Neural progenitor cell (in vitro differentiated cells): ENCODE results near the gene GFY. TPM values are rescaled to one million over a fixed set of nuclear protein-coding genes. Genes with fewer than 3 reads are reported as not detected.

Experiments used
- DNase-seq: peaks from one replicate; pipeline ENCODE4 v3.0.0-alpha.2; 2016; ENCODE audit warnings: low spot score
- H2AFZ ChIP-seq: fragments of 200-600 bp; sonication (generic); replicated peaks from 2 replicates; pipeline ENCODE4 v1.6.1; 2016; ENCODE audit warnings: antibody characterized with exemption
- H3F3A ChIP-seq: fragments of 200-600 bp; sonication (generic); 2 replicates; pipeline ENCODE4 v1.6.1; 2016; ENCODE audit warnings: antibody characterized with exemption, low read depth
- H3K27ac ChIP-seq: fragments of 200-600 bp; sonication (generic); 2 replicates; pipeline ENCODE4 v1.5.1; 2016; ENCODE audit warnings: mild to moderate bottlenecking
- H3K27me3 ChIP-seq: fragments of 200-600 bp; sonication (generic); 2 replicates; pipeline ENCODE4 v1.6.1; 2016; ENCODE audit warnings: mild to moderate bottlenecking, moderate library complexity
- H3K36me3 ChIP-seq: fragments of 200-600 bp; sonication (generic); 2 replicates; pipeline ENCODE4 v1.5.1; 2016
- H3K4me1 ChIP-seq: fragments of 200-600 bp; sonication (generic); 2 replicates; pipeline ENCODE4 v1.6.1; 2016; ENCODE audit warnings: mixed run types
- H3K4me2 ChIP-seq: fragments of 200-600 bp; sonication (generic); 2 replicates; pipeline ENCODE4 v1.6.1; 2016
- H3K4me3 ChIP-seq: fragments of 200-600 bp; sonication (generic); 2 replicates; pipeline ENCODE4 v1.5.1; 2016
- H3K79me2 ChIP-seq: fragments of 200-600 bp; sonication (generic); 2 replicates; pipeline ENCODE4 v1.6.1; 2016; ENCODE audit warnings: low read depth
- H3K9ac ChIP-seq: fragments of 200-600 bp; sonication (generic); 2 replicates; pipeline ENCODE4 v1.6.1; 2016
- H3K9me3 ChIP-seq: fragments of 200-600 bp; sonication (generic); 2 replicates; pipeline ENCODE4 v1.5.1; 2016; ENCODE audit warnings: low read depth
- H4K20me1 ChIP-seq: fragments of 200-600 bp; sonication (generic); 2 replicates; pipeline ENCODE4 v1.6.1; 2016; ENCODE audit warnings: low read depth
- H3K27ac Mint-ChIP-seq: 3 replicates; pipeline ENCODE4 v1.8.0; 2021; ENCODE audit warnings: mixed read lengths
- H3K27me3 Mint-ChIP-seq: 2 replicates; pipeline ENCODE4 v1.8.0; 2022; ENCODE audit warnings: low read depth, mild to moderate bottlenecking, inconsistent platforms, moderate library complexity, mixed read lengths; ENCODE audit not compliant: insufficient read depth
- H3K36me3 Mint-ChIP-seq: 3 replicates; pipeline ENCODE4 v1.8.0; 2021; ENCODE audit warnings: mixed read lengths
- H3K4me1 Mint-ChIP-seq: 3 replicates; pipeline ENCODE4 v1.8.0; 2021; ENCODE audit warnings: mixed read lengths
- H3K4me3 Mint-ChIP-seq: 3 replicates; pipeline ENCODE4 v1.8.0; 2021; ENCODE audit warnings: mild to moderate bottlenecking, moderate library complexity, mixed read lengths
- H3K9me3 Mint-ChIP-seq: 3 replicates; pipeline ENCODE4 v1.8.0; 2020; ENCODE audit warnings: mixed read lengths
- CTCF ChIP-seq: fragments of 200-600 bp; sonication (generic); IDR thresholded peaks from 2 replicates; pipeline ENCODE4 v1.5.1; 2017; ENCODE audit warnings: antibody characterized with exemption, mild to moderate bottlenecking
- EZH2 ChIP-seq: fragments of 200-600 bp; sonication (generic); IDR thresholded peaks from 2 replicates; pipeline ENCODE4 v1.6.1; 2017; ENCODE audit warnings: antibody characterized with exemption, mild to moderate bottlenecking, moderate library complexity
- EZH2phosphoT487 ChIP-seq: fragments of 200-600 bp; sonication (generic); IDR thresholded peaks from 2 replicates; pipeline ENCODE4 v1.6.1; 2017; ENCODE audit warnings: antibody characterized with exemption
- total RNA-seq: library from RNA; depleted of rRNA; stranded (reverse); fragments of >200 nt; gene quantifications from 2 replicates; pipeline ENCODE4 v1.2.3, GENCODE V29; 2015; ENCODE audit warnings: low replicate concordance

GFY gene
- total RNA-seq, 1 donor from 2014 or later, result not detected

GRCh38 chr19:49415102-49415809, 9.9 kb upstream of the GFY start:
- peaks cover 22% of the 10 kb centered on the region for H3K4me1 Mint-ChIP-seq

DNA sequence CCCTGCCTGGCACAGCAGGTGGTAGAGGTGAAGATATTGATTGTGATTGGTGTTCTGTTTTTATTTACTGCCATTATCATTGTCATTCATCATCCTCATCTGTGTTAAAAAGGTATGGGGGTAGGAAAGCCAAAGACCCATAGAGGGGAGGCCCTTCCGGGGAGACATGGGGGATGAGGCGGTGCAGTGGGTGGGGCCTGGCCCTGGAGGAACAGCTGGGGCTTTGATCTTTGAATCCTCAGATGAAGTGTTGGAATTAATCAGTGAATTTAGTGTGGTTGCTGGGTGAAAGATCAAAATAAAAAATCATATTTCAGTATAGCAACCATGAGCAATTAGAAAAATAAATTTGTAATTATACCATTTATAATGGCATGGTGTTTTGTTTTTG, 9.4 kb upstream of the GFY start:
- peaks cover 26% of the 10 kb centered on the region for H3K4me1 Mint-ChIP-seq
- H3K4me2 ChIP-seq, result no peak overlapping the region
- H3K27me3 Mint-ChIP-seq, result peaks cover 48% of the 10 kb centered on the region
- peaks cover 15% of the 10 kb centered on the region for H3F3A ChIP-seq
- H3K27ac Mint-ChIP-seq, result peak overlapping the region; percentile 15
- H3K9me3 ChIP-seq, result no peaks in the 10 kb centered on the region
- DNase-seq, result no peak
- no peak overlapping the region for H3K9ac ChIP-seq
- TF ChIP-seq CTCF, result no peak
- TF ChIP-seq EZH2, result no peak
- no peak for TF ChIP-seq EZH2phosphoT487
- H3K36me3 Mint-ChIP-seq, result no peaks in the 10 kb centered on the region
- H3K27ac ChIP-seq, result no peak overlapping the region
- H3K79me2 ChIP-seq, result no peaks in the 10 kb centered on the region
- peaks cover 23% of the 10 kb centered on the region for H3K27me3 ChIP-seq
- peaks cover 2% of the 10 kb centered on the region for H3K9me3 Mint-ChIP-seq
- no peaks in the 10 kb centered on the region for H3K36me3 ChIP-seq
- H3K4me3 Mint-ChIP-seq, result peak overlapping the region; percentile 50
- H3K4me3 ChIP-seq, result no peak overlapping the region
- H3K4me1 ChIP-seq, result peaks cover 44% of the 10 kb centered on the region
- no peak overlapping the region for H2AFZ ChIP-seq
- H4K20me1 ChIP-seq, result no peaks in the 10 kb centered on the region

More at GRCh38 chr19:49415102-49415809, 9.9 kb upstream of the GFY start:
- Mint-ChIP-seq H3K27me3 (peaks cover 42% of the 10 kb centered on the region), H3K27ac (peak overlapping the region; percentile 15), H3K9me3 (peaks cover 2% of the 10 kb centered on the region), H3K4me3 (peak overlapping the region; percentile 50), H3K36me3 (no peaks in the 10 kb centered on the region)
- no peak for DNase-seq
- H3K4me2 ChIP-seq, result no peak overlapping the region
- H4K20me1 ChIP-seq, result no peaks in the 10 kb centered on the region
- peaks cover 9% of the 10 kb centered on the region for H3F3A ChIP-seq
- TF ChIP-seq EZH2 (no peak), EZH2phosphoT487 (no peak), CTCF (no peak)
- no peak overlapping the region for H3K4me3 ChIP-seq
- H3K27me3 ChIP-seq, result peaks cover 18% of the 10 kb centered on the region
- no peaks in the 10 kb centered on the region for H3K79me2 ChIP-seq
- H3K36me3 ChIP-seq, result no peaks in the 10 kb centered on the region
- H3K9me3 ChIP-seq, result no peaks in the 10 kb centered on the region
- no peak overlapping the region for H2AFZ ChIP-seq
- no peak overlapping the region for H3K9ac ChIP-seq
- H3K4me1 ChIP-seq, result peaks cover 40% of the 10 kb centered on the region
- H3K27ac ChIP-seq, result no peak overlapping the region

DNA sequence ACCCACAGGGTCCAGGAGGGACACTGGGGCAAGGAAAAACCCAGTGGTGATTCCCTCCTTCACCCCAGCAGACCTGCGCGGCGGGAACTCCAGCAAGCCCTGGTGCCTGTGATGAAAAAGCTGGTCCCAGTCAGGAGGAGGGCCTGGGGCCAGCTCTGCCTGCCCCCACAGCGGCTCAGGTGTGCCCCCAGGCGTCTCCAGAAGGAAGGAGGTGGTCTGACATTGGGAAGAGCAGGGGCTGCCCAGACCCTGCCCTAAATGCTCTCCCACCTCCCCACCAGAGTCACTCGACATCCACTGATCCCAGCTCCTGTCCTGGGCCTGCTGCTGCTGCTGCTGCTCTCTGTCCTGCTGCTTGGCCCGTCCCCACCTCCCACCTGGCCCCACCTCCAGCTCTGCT, 8.1 kb upstream of the GFY start:
- TF ChIP-seq EZH2, result no peak
- TF ChIP-seq EZH2phosphoT487, result no peak
- TF ChIP-seq CTCF, result peak; percentile 25
- Mint-ChIP-seq H3K27ac (no peak overlapping the region), H3K9me3 (peaks cover 2% of the 10 kb centered on the region), H3K4me1 (peaks cover 37% of the 10 kb centered on the region), H3K4me3 (peak overlapping the region; percentile 27), H3K36me3 (no peaks in the 10 kb centered on the region), H3K27me3 (peaks cover 59% of the 10 kb centered on the region)
- Histone ChIP-seq H3K27me3 (peaks cover 36% of the 10 kb centered on the region), H3K27ac (no peak overlapping the region), H3K4me2 (peak overlapping the region; percentile 12), H3F3A (peaks cover 19% of the 10 kb centered on the region), H2AFZ (no peak overlapping the region), H3K4me1 (peaks cover 37% of the 10 kb centered on the region), H3K4me3 (no peak overlapping the region), H3K36me3 (no peaks in the 10 kb centered on the region), H3K9me3 (no peaks in the 10 kb centered on the region), H3K9ac (no peak overlapping the region), H4K20me1 (peaks cover 7% of the 10 kb centered on the region), H3K79me2 (no peaks in the 10 kb centered on the region)
- peak; percentile 37 for DNase-seq
